Neuronal stem cell (in vitro differentiated cells): ENCODE measurements around the gene FAM228B.
"Not testable (repeated sequence)": the region's sequence is repeated elsewhere in the genome, so short reads cannot be mapped to it uniquely, and the experiment has no call there.

ENCODE experiments used
- DNase-seq: peaks from one replicate; pipeline ENCODE4 v3.0.0-alpha.2; 2013; ENCODE audit warnings: low spot score
- H2AFZ ChIP-seq: one replicate; pipeline ENCODE4 v1.6.1; 2013; ENCODE audit warnings: mild to moderate bottlenecking, low read length, inconsistent platforms
- H2AK5ac ChIP-seq: 2 replicates; pipeline ENCODE4 v1.6.1; 2013; ENCODE audit warnings: low read depth, mild to moderate bottlenecking, inconsistent platforms, low read length, moderate library complexity, mixed read lengths
- H2BK120ac ChIP-seq: 2 replicates; pipeline ENCODE4 v1.6.1; 2013; ENCODE audit warnings: low read depth, mild to moderate bottlenecking, inconsistent platforms, low read length, moderate library complexity, mixed read lengths
- H2BK12ac ChIP-seq: one replicate; pipeline ENCODE4 v1.6.1; 2013; ENCODE audit warnings: low read length, inconsistent platforms
- H2BK15ac ChIP-seq: 2 replicates; pipeline ENCODE4 v1.6.1; 2013; ENCODE audit warnings: mild to moderate bottlenecking, low read length, inconsistent platforms, mixed read lengths
- H2BK5ac ChIP-seq: one replicate; pipeline ENCODE4 v1.6.1; 2013; ENCODE audit warnings: inconsistent platforms, mild to moderate bottlenecking, low read length, moderate library complexity
- H3K14ac ChIP-seq: one replicate; pipeline ENCODE4 v1.6.1; 2013; ENCODE audit warnings: low read length, inconsistent platforms
- H3K18ac ChIP-seq: 2 replicates; pipeline ENCODE4 v1.6.1; 2013; ENCODE audit warnings: low read length, inconsistent platforms
- H3K23ac ChIP-seq: 2 replicates; pipeline ENCODE4 v1.6.1; 2013; ENCODE audit warnings: low read depth, mild to moderate bottlenecking, mixed read lengths, low read length, inconsistent platforms; ENCODE audit not compliant: poor library complexity
- H3K27ac ChIP-seq: replicated peaks from 3 replicates; pipeline ENCODE4 v1.5.1; 2013; ENCODE audit warnings: low read length, inconsistent platforms
- H3K27me3 ChIP-seq, 3 experiments: 2 replicates each; pipeline ENCODE4 v1.6.1; 2013; ENCODE audit warnings: low read length in 3 of 3, mild to moderate bottlenecking in 2 of 3, inconsistent platforms in 1 of 3, low read depth in 1 of 3, mixed read lengths in 1 of 3, moderate library complexity in 1 of 3; ENCODE audit not compliant: control insufficient read depth in 3 of 3, insufficient read depth in 3 of 3
- H3K36me3 ChIP-seq, 2 donors: replicated peaks in 1 of 2; 2 replicates each; pipeline ENCODE4 v1.6.1; 2013; ENCODE audit warnings: low read length in 2 of 2; ENCODE audit not compliant: control insufficient read depth in 2 of 2, insufficient read depth in 2 of 2
- H3K4ac ChIP-seq: 2 replicates; pipeline ENCODE4 v1.6.1; 2013; ENCODE audit warnings: inconsistent platforms, mild to moderate bottlenecking, low read length, moderate library complexity
- H3K4me1 ChIP-seq, 2 donors: 1 replicate in 1 of 2; 2 replicates in 1 of 2; pipeline ENCODE4 v1.6.1; 2013; ENCODE audit warnings: low read length in 2 of 2, low read depth in 1 of 2; ENCODE audit not compliant: control insufficient read depth in 2 of 2, insufficient read depth in 1 of 2
- H3K4me2 ChIP-seq: one replicate; pipeline ENCODE4 v1.6.1; 2013; ENCODE audit warnings: mild to moderate bottlenecking, low read length, inconsistent platforms; ENCODE audit not compliant: insufficient read depth, poor library complexity, severe bottlenecking
- H3K4me3 ChIP-seq, 2 donors: 2 replicates each; pipeline ENCODE4 v1.5.1; 2013; ENCODE audit warnings: low read length in 2 of 2, mild to moderate bottlenecking in 2 of 2, inconsistent platforms in 1 of 2, moderate library complexity in 1 of 2
- H3K79me1 ChIP-seq: one replicate; pipeline ENCODE4 v1.6.1; 2013; ENCODE audit warnings: low read depth, mild to moderate bottlenecking, inconsistent platforms, low read length, moderate library complexity
- H3K9ac ChIP-seq: one replicate; pipeline ENCODE4 v1.6.1; 2013; ENCODE audit warnings: mild to moderate bottlenecking, low read depth, low read length, inconsistent platforms; ENCODE audit not compliant: poor library complexity
- H3K9me3 ChIP-seq, 2 donors: replicated peaks in 1 of 2; 2 replicates each; pipeline versions ENCODE3 to v1.6.1; 2013; ENCODE audit warnings: low read length in 2 of 2, mild to moderate bottlenecking in 2 of 2, inconsistent platforms in 1 of 2, low read depth in 1 of 2, mixed read lengths in 1 of 2, moderate library complexity in 1 of 2; ENCODE audit not compliant: control insufficient read depth in 2 of 2, insufficient read depth in 1 of 2
- H4K8ac ChIP-seq: one replicate; pipeline ENCODE4 v1.6.1; 2013; ENCODE audit warnings: low read depth, mild to moderate bottlenecking, inconsistent platforms, low read length, moderate library complexity
- H4K91ac ChIP-seq: one replicate; pipeline ENCODE4 v1.6.1; 2013; ENCODE audit warnings: low read length, low read depth, mild to moderate bottlenecking, inconsistent platforms; ENCODE audit not compliant: poor library complexity
- WGBS, 2 donors: extraction: QIAGEN DNeasy Blood & Tissue Kit; methylation state at CpG; one replicate each; pipeline ENCODE4 v1.1.7; 2013; ENCODE audit warnings: missing lambda C conversion rate in 2 of 2, mixed read lengths in 1 of 2; ENCODE audit not compliant: insufficient read length in 2 of 2, insufficient replicate concordance in 1 of 2; ENCODE audit errors: extremely low coverage in 2 of 2; 5-methylcytosine and 5-hydroxymethylcytosine counted together

The FAM228B gene

DNA sequence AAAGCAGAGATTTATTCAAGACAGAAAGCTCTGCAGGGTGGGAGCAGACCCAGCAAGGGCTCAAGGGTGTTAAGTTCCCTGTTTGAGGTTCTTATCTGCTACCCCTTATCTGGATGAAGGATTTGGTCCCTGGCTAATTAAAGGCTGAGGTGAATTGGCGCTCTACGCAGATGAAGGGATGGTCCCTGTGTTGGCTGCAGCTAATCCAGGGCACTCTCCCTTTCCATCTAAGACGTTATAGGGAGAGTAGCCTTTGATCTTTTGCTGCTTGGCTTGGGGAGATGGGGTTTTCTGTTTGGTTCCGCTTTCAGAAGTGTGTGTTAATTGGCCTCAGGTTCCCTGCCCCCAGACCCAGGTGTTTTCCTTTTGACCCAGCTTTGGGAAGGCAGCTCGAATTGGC is 68.6 kb downstream of the FAM228B start:
- no peak overlapping the region for H2BK5ac ChIP-seq
- no peak overlapping the region for H3K4ac ChIP-seq
- no peak overlapping the region for H4K8ac ChIP-seq
- no peak overlapping the region for H3K4me3 ChIP-seq
- H2AFZ ChIP-seq = peak overlapping the region; percentile 15
- no peak for DNase-seq
- H4K91ac ChIP-seq = no peak overlapping the region
- no peak overlapping the region for H3K27ac ChIP-seq
- no peak overlapping the region for H3K9ac ChIP-seq
- no peak overlapping the region for H3K23ac ChIP-seq
- no peak overlapping the region for H3K4me2 ChIP-seq
- H2AK5ac ChIP-seq = no peak overlapping the region
- H2BK120ac ChIP-seq = no peak overlapping the region
- no peaks in the 10 kb centered on the region for H3K27me3 ChIP-seq
- H3K14ac ChIP-seq = no peak overlapping the region
- H3K4me1 ChIP-seq = peaks cover 0 to 9% of the 10 kb centered on the region in 2 donors
- no peak overlapping the region for H3K18ac ChIP-seq
- H3K9me3 ChIP-seq = peaks cover 0 to 3% of the 10 kb centered on the region in 2 donors
- no peak overlapping the region for H2BK12ac ChIP-seq
- no CpG with 5 or more reads among the region's 5 CpGs for whole genome bisulfite sequencing, 2 donors
- H3K79me1 ChIP-seq = no peaks in the 10 kb centered on the region
- H3K36me3 ChIP-seq = no peaks in the 10 kb centered on the region
- no peak overlapping the region for H2BK15ac ChIP-seq

DNA sequence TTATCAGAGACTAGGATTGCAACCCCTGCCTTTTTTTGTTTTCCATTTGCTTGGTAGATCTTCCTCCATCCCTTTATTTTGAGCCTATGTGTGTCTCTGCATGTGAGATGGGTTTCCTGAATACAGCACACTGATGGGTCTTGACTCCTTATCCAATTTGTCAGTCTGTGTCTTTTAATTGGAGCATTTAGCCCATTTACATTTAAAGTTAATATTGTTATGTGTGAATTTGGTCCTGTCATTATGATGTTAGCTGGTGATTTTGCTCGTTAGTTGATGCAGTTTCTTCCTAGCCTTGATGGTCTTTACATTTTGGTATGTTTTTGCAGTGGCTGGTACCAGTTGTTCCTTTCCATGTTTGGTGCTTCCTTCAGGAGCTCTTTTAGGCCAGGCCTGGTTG is 73.9 kb downstream of the FAM228B start:
- H2AFZ ChIP-seq, H2BK120ac ChIP-seq, H3K4ac ChIP-seq, H3K9me3 ChIP-seq, H3K27me3 ChIP-seq, H3K4me1 ChIP-seq, H3K4me3 ChIP-seq, H3K4me2 ChIP-seq, H3K79me1 ChIP-seq, H3K36me3 ChIP-seq, H3K14ac ChIP-seq, H3K27ac ChIP-seq, DNase-seq, H4K91ac ChIP-seq, H2BK12ac ChIP-seq, H2AK5ac ChIP-seq, H3K18ac ChIP-seq, H2BK5ac ChIP-seq, H3K9ac ChIP-seq, H3K23ac ChIP-seq, H4K8ac ChIP-seq, H2BK15ac ChIP-seq: not testable (repeated sequence)
- no CpG with 5 or more reads among the region's 1 CpG for WGBS, 2 donors

DNA sequence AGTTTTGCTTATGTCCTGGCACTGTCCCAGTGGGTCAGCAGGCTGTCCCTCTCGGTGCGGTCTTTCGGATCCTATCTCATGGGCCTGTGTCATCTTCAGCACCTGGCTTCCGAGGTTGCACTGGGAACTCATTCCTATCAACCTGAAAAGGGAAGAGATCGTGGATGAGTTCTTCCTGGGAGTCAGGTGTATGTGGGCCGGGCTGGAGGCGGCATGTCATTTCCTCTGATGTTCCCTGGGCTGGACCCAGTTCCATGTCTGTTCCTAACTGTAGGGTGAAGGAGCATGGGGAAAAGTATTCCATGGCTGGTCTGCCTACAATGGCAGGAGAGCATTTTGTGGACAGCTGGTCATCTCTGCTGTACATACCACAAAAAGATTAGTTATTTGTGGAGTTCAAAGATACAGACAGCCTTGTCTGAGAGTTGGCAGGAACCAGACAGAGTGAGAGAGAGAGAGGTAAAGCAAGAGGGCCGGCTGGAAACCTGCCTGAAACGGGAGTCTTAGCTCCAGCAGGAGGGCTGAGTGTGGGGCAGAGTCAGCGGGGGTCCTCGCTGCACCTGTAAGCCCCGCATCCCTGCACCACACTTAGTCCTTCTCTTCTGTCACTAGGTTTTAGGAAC is 76.8 kb downstream of the FAM228B start:
- no peak overlapping the region for H4K8ac ChIP-seq
- no peak overlapping the region for H2BK120ac ChIP-seq
- no peak overlapping the region for H3K27ac ChIP-seq
- no peak overlapping the region for H2BK15ac ChIP-seq
- H3K9me3 ChIP-seq = no peaks in the 10 kb centered on the region
- no peak overlapping the region for H2BK12ac ChIP-seq
- H3K27me3 ChIP-seq = no peaks in the 10 kb centered on the region
- no peak for DNase-seq
- no CpG with 5 or more reads among the region's 12 CpGs for whole genome bisulfite sequencing, 2 donors
- H2AK5ac ChIP-seq = no peak overlapping the region
- H3K18ac ChIP-seq = peak overlapping the region; percentile 19
- H3K4me1 ChIP-seq = peaks cover 0 to 2% of the 10 kb centered on the region in 2 donors
- no peak overlapping the region for H3K9ac ChIP-seq
- no peaks in the 10 kb centered on the region for H3K36me3 ChIP-seq
- no peak overlapping the region for H2AFZ ChIP-seq
- H3K4me3 ChIP-seq = no peak overlapping the region
- no peak overlapping the region for H3K4me2 ChIP-seq
- no peak overlapping the region for H4K91ac ChIP-seq
- no peak overlapping the region for H2BK5ac ChIP-seq
- no peak overlapping the region for H3K23ac ChIP-seq
- H3K14ac ChIP-seq = no peak overlapping the region
- no peaks in the 10 kb centered on the region for H3K79me1 ChIP-seq
- H3K4ac ChIP-seq = no peak overlapping the region

DNA sequence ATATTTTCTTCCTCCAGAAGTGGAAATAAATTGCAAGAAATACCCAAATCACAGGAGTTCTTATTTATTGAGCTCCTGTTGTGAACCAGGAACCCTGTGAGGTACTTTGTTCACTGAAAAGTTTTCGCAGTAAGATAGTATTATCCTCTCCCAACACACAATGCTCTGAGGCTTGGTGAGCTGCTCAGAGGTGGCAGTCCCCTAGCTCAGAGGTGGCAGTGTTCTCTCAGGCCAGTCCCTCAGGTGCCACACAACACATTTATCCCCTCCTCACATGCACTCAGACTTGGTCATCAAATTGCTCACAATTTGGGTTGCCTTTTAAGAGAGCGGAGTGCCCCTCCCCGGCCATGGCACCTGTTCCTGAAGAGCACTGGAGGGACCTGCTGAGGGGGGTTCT is 77.5 kb downstream of the FAM228B start:
- Histone ChIP-seq H3K4me1 (peaks cover 0 to 2% of the 10 kb centered on the region in 2 donors), H3K18ac (no peak overlapping the region), H2BK120ac (no peak overlapping the region), H2BK5ac (peak overlapping the region; percentile 91), H3K36me3 (no peaks in the 10 kb centered on the region), H3K4me3 (no peak overlapping the region), H3K4ac (no peak overlapping the region), H4K8ac (no peak overlapping the region), H3K79me1 (no peaks in the 10 kb centered on the region), H3K27me3 (no peaks in the 10 kb centered on the region), H3K4me2 (no peak overlapping the region), H2AFZ (no peak overlapping the region), H2BK12ac (no peak overlapping the region), H2BK15ac (peak overlapping the region; percentile 14), H3K14ac (no peak overlapping the region), H3K9ac (no peak overlapping the region), H4K91ac (no peak overlapping the region), H3K9me3 (no peaks in the 10 kb centered on the region), H3K27ac (no peak overlapping the region), H2AK5ac (peak overlapping the region; percentile 58), H3K23ac (no peak overlapping the region)
- no CpG with 5 or more reads among the region's 3 CpGs for WGBS, 2 donors
- DNase-seq = no peak
